ENCODE measurements around the gene KCNRG.
"Not testable (repeated sequence)": the region's sequence is repeated elsewhere in the genome, so short reads cannot be mapped to it uniquely, and the experiment has no call there.

KCNRG gene

GRCh38 chr13:50015258-50015657 lies at the start of gene KCNRG:
KCNRG (plus strand) TSS chr13:50015444; CDS start chr13:50015494, 50 bp downstream.
- no peak for DNase-seq

- no peak for DNase-seq
Observed at GRCh38 chr13:49967456-49967855, 47.8 kb upstream of the KCNRG start.

- DNase-seq = no peak
Observed at GRCh38 chr13:49972709-49973108, 42.5 kb upstream of the KCNRG start.

GRCh38 chr13:49975826-49976225 lies 39.4 kb upstream of the KCNRG start:
- DNase-seq = no peak

GRCh38 chr13:49976314-49977258 lies 38.7 kb upstream of the KCNRG start:
- DNase-seq = no peak

GRCh38 chr13:49977992-49978391 lies 37.3 kb upstream of the KCNRG start:
- DNase-seq = no peak

GRCh38 chr13:49980266-49980665 lies 35.0 kb upstream of the KCNRG start:
- no peak for DNase-seq

- no peak for DNase-seq
Observed at GRCh38 chr13:49985129-49985528, 30.1 kb upstream of the KCNRG start.

- DNase-seq = no peak
Observed at GRCh38 chr13:49986471-49986870, 28.8 kb upstream of the KCNRG start.

GRCh38 chr13:49990612-49991011 lies 24.6 kb upstream of the KCNRG start:
- DNase-seq = not testable (repeated sequence)

- DNase-seq = no peak
Observed at GRCh38 chr13:49993111-49993510, 22.1 kb upstream of the KCNRG start.

GRCh38 chr13:49993666-49994065 lies 21.6 kb upstream of the KCNRG start:
- DNase-seq = no peak

GRCh38 chr13:49995625-49996101 lies 19.6 kb upstream of the KCNRG start:
- no peak for DNase-seq

- DNase-seq = peak; percentile 59
Observed at GRCh38 chr13:49996161-49996915, 18.9 kb upstream of the KCNRG start.

- peak; percentile 61 for DNase-seq
Observed at GRCh38 chr13:49996951-49997895, 18.0 kb upstream of the KCNRG start, which contains the start of gene TRIM13. TRIM13 (plus strand) TSS chr13:49997042; CDS start chr13:50011941, 14,899 bp downstream.

GRCh38 chr13:49997955-49998354 lies 17.3 kb upstream of the KCNRG start:
- no peak for DNase-seq

GRCh38 chr13:49998714-49999624 lies 16.3 kb upstream of the KCNRG start:
- no peak for DNase-seq

GRCh38 chr13:50001287-50001686 lies 14.0 kb upstream of the KCNRG start:
- DNase-seq = no peak

- DNase-seq = no peak
Observed at GRCh38 chr13:50006426-50007135, 8.7 kb upstream of the KCNRG start.

GRCh38 chr13:50011461-50011860 lies 3.8 kb upstream of the KCNRG start:
- DNase-seq = no peak

All from T1000 (cell line).